22Rv1 (cell line): Measurements from ENCODE around the gene PAIP1.

Experiments used
- H3K27ac ChIP-seq: fragments of 450-650 bp; 2 replicates; pipeline ENCODE4 v1.5.1; 2017
- CTCF ChIP-seq: fragments of 450-650 bp; IDR thresholded peaks from 2 replicates; pipeline ENCODE4 v1.5.1; 2017; ENCODE audit warnings: mild to moderate bottlenecking
- ZFX ChIP-seq: fragments of 450-650 bp; IDR thresholded peaks from 2 replicates; pipeline ENCODE4 v1.6.1; 2017; ENCODE audit warnings: antibody characterized with exemption, borderline replicate concordance

Gene PAIP1

GRCh38 chr5:43547532-43547931, 9.3 kb downstream of the PAIP1 start:
- no peak overlapping the region for H3K27ac ChIP-seq
- no peak for TF ChIP-seq ZFX

GRCh38 chr5:43543434-43543833, 13.4 kb downstream of the PAIP1 start:
- H3K27ac ChIP-seq, result no peak overlapping the region

GRCh38 chr5:43540746-43541145, 16.1 kb downstream of the PAIP1 start:
- H3K27ac ChIP-seq, result no peak overlapping the region
- TF ChIP-seq ZFX (no peak), CTCF (no peak)

More at GRCh38 chr5:43543434-43543833, 13.4 kb downstream of the PAIP1 start:
- TF ChIP-seq ZFX (no peak), CTCF (no peak)

- no peak overlapping the region for H3K27ac ChIP-seq
- no peak for TF ChIP-seq ZFX
- no peak for TF ChIP-seq CTCF
Measured at GRCh38 chr5:43536972-43537371, 19.9 kb downstream of the PAIP1 start.

GRCh38 chr5:43533646-43534045, 23.2 kb downstream of the PAIP1 start:
- TF ChIP-seq CTCF (no peak), ZFX (no peak)
- H3K27ac ChIP-seq, result no peak overlapping the region

- no peak for TF ChIP-seq CTCF
- TF ChIP-seq ZFX, result no peak
- H3K27ac ChIP-seq, result no peak overlapping the region
Measured at GRCh38 chr5:43530648-43531047, 26.2 kb downstream of the PAIP1 start.

GRCh38 chr5:43523662-43524072, 33.2 kb downstream of the PAIP1 start:
- TF ChIP-seq CTCF, result no peak
- no peak for TF ChIP-seq ZFX
- no peak overlapping the region for H3K27ac ChIP-seq

- no peak overlapping the region for H3K27ac ChIP-seq
- no peak for TF ChIP-seq CTCF
- TF ChIP-seq ZFX, result no peak
Measured at GRCh38 chr5:43520615-43521014, 36.3 kb downstream of the PAIP1 start.
